ENCODE data around the gene MAST4. TPM values are rescaled to one million over a fixed set of nuclear protein-coding genes. Genes with fewer than 3 reads are reported as not detected.

MAST4 gene
- total RNA-seq, 1 donor from 2014 or later = 10.4 TPM

DNA sequence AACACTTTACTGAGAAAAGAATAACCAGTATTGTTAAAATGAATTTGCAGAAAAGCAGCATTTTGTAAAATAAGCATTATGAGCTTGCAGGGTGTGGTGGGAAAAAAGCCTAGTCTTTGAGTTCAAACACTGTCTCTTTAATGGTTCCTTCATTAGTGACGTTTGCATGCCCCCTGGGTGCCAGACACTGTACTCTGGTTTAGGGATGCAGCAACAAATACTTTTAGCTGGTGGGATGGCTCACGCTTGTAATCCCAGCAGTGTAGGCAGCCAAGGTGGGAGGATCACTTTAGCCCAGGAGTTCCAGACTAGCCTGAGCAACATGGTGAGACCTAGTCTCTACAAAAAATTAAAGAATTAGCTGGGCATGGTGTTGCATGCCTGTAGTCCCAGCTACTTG, 62.3 kb downstream of the MAST4 start:
- Histone ChIP-seq H3K27ac (ENCODE audit: low read depth, low read length) (no peak overlapping the region), H3K9me3 (ENCODE audit: control insufficient read depth in 3 of 3, low read length in 3 of 3) (no peaks in the 10 kb centered on the region), H3K4me3 (ENCODE audit: low read length in 3 of 3) (no peak overlapping the region), H3K36me3 (ENCODE audit: control insufficient read depth in 3 of 3, insufficient read depth in 3 of 3, low read length in 3 of 3) (no peaks in the 10 kb centered on the region), H3K4me1 (ENCODE audit: control insufficient read depth in 3 of 3, insufficient read depth in 3 of 3, low read length in 3 of 3) (peaks cover 0 to 6% (median 0%) of the 10 kb centered on the region in 3 donors), H3K9ac (ENCODE audit: low read depth in 1 of 3, low read length in 3 of 3) (no peak overlapping the region), H3K27me3 (ENCODE audit: control insufficient read depth in 3 of 3, insufficient read depth in 3 of 3, low read length in 3 of 3) (no peaks in the 10 kb centered on the region)

DNA sequence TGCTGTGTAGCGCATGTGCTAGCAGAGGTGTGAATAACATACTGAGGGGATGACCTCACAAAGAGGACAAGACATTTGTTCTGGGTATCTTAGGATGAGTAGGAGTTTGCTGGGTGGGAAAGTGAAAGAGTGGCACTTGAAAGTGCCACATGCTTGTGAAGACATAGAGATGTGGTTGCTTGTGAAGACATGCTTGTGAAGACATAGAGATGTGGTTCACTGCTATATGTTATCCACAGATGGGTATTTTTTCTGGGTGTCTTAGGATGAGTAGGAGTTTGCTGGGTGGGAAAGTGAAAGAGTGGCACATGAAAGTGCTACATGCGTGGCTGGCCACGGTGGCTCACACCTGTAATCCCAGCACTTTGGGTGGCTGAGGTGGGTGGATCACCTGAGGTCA, 63.6 kb downstream of the MAST4 start:
- Histone ChIP-seq H3K9ac (ENCODE audit: low read depth in 1 of 3, low read length in 3 of 3) (no peak overlapping the region), H3K36me3 (ENCODE audit: control insufficient read depth in 3 of 3, insufficient read depth in 3 of 3, low read length in 3 of 3) (no peaks in the 10 kb centered on the region), H3K4me1 (ENCODE audit: control insufficient read depth in 3 of 3, insufficient read depth in 3 of 3, low read length in 3 of 3) (peaks cover 0 to 6% (median 0%) of the 10 kb centered on the region in 3 donors), H3K9me3 (ENCODE audit: control insufficient read depth in 3 of 3, low read length in 3 of 3) (no peaks in the 10 kb centered on the region), H3K27me3 (ENCODE audit: control insufficient read depth in 3 of 3, insufficient read depth in 3 of 3, low read length in 3 of 3) (no peaks in the 10 kb centered on the region), H3K4me3 (ENCODE audit: low read length in 3 of 3) (no peak overlapping the region), H3K27ac (ENCODE audit: low read depth, low read length) (no peak overlapping the region)

- Histone ChIP-seq H3K27ac (ENCODE audit: low read depth, low read length) (no peak overlapping the region), H3K9ac (ENCODE audit: low read depth in 1 of 3, low read length in 3 of 3) (no peak overlapping the region), H3K4me3 (ENCODE audit: low read length in 3 of 3) (no peak overlapping the region), H3K36me3 (ENCODE audit: control insufficient read depth in 3 of 3, insufficient read depth in 3 of 3, low read length in 3 of 3) (no peaks in the 10 kb centered on the region), H3K27me3 (ENCODE audit: control insufficient read depth in 3 of 3, insufficient read depth in 3 of 3, low read length in 3 of 3) (no peaks in the 10 kb centered on the region), H3K4me1 (ENCODE audit: control insufficient read depth in 3 of 3, insufficient read depth in 3 of 3, low read length in 3 of 3) (peaks cover 0 to 6% (median 0%) of the 10 kb centered on the region in 3 donors), H3K9me3 (ENCODE audit: control insufficient read depth in 3 of 3, low read length in 3 of 3) (no peaks in the 10 kb centered on the region)
Observed at GRCh38 chr5:66660396-66660795, 64.2 kb downstream of the MAST4 start.

- Histone ChIP-seq H3K27me3 (ENCODE audit: control insufficient read depth in 3 of 3, insufficient read depth in 3 of 3, low read length in 3 of 3) (no peaks in the 10 kb centered on the region), H3K4me1 (ENCODE audit: control insufficient read depth in 3 of 3, insufficient read depth in 3 of 3, low read length in 3 of 3) (peaks cover 0 to 6% (median 0%) of the 10 kb centered on the region in 3 donors), H3K36me3 (ENCODE audit: control insufficient read depth in 3 of 3, insufficient read depth in 3 of 3, low read length in 3 of 3) (no peaks in the 10 kb centered on the region), H3K9me3 (ENCODE audit: control insufficient read depth in 3 of 3, low read length in 3 of 3) (no peaks in the 10 kb centered on the region), H3K27ac (ENCODE audit: low read depth, low read length) (no peak overlapping the region), H3K9ac (ENCODE audit: low read depth in 1 of 3, low read length in 3 of 3) (no peak overlapping the region), H3K4me3 (ENCODE audit: low read length in 3 of 3) (no peak overlapping the region)
Observed at GRCh38 chr5:66661149-66661548, 65.0 kb downstream of the MAST4 start.

DNA sequence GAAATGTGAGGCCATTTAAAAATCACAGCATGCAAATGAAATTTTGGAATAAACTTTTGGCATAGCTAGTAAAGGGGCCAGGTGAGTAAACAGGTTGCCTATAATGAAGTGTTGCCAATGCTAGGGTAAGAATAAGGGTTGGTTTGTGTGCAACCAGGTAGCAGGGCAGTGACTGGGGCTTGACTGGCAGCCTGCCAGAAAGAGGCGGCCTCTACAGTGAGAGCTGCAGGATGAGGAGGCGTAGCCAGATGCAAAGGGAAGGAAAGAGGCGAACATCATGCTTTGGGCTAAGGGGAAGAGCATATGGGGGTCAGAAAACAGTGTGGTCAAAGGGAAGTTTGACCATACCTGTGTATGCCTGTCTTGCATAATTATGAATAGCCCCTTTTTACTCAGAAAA, 70.6 kb downstream of the MAST4 start:
- Histone ChIP-seq H3K4me3 (ENCODE audit: low read length in 3 of 3) (no peak overlapping the region), H3K9me3 (ENCODE audit: control insufficient read depth in 3 of 3, low read length in 3 of 3) (no peaks in the 10 kb centered on the region), H3K36me3 (ENCODE audit: control insufficient read depth in 3 of 3, insufficient read depth in 3 of 3, low read length in 3 of 3) (no peaks in the 10 kb centered on the region), H3K9ac (ENCODE audit: low read depth in 1 of 3, low read length in 3 of 3) (no peak overlapping the region), H3K27ac (ENCODE audit: low read depth, low read length) (no peak overlapping the region), H3K27me3 (ENCODE audit: control insufficient read depth in 3 of 3, insufficient read depth in 3 of 3, low read length in 3 of 3) (peaks cover 0 to 3% (median 0%) of the 10 kb centered on the region in 3 donors), H3K4me1 (ENCODE audit: control insufficient read depth in 3 of 3, insufficient read depth in 3 of 3, low read length in 3 of 3) (no peaks in the 10 kb centered on the region)

- Histone ChIP-seq H3K9me3 (ENCODE audit: control insufficient read depth in 3 of 3, low read length in 3 of 3) (no peaks in the 10 kb centered on the region), H3K27ac (ENCODE audit: low read depth, low read length) (no peak overlapping the region), H3K4me3 (ENCODE audit: low read length in 3 of 3) (no peak overlapping the region), H3K4me1 (ENCODE audit: control insufficient read depth in 3 of 3, insufficient read depth in 3 of 3, low read length in 3 of 3) (no peaks in the 10 kb centered on the region), H3K36me3 (ENCODE audit: control insufficient read depth in 3 of 3, insufficient read depth in 3 of 3, low read length in 3 of 3) (no peaks in the 10 kb centered on the region), H3K9ac (ENCODE audit: low read depth in 1 of 3, low read length in 3 of 3) (no peak overlapping the region), H3K27me3 (ENCODE audit: control insufficient read depth in 3 of 3, insufficient read depth in 3 of 3, low read length in 3 of 3) (peaks cover 0 to 3% (median 0%) of the 10 kb centered on the region in 3 donors)
Observed at GRCh38 chr5:66669086-66669861, 73.1 kb downstream of the MAST4 start.

GRCh38 chr5:66669862-66670195, 73.6 kb downstream of the MAST4 start:
- Histone ChIP-seq H3K4me3 (ENCODE audit: low read length in 3 of 3) (no peak overlapping the region), H3K27ac (ENCODE audit: low read depth, low read length) (no peak overlapping the region), H3K9me3 (ENCODE audit: control insufficient read depth in 3 of 3, low read length in 3 of 3) (no peaks in the 10 kb centered on the region), H3K9ac (ENCODE audit: low read depth in 1 of 3, low read length in 3 of 3) (no peak overlapping the region), H3K27me3 (ENCODE audit: control insufficient read depth in 3 of 3, insufficient read depth in 3 of 3, low read length in 3 of 3) (peaks cover 0 to 4% (median 0%) of the 10 kb centered on the region in 3 donors), H3K4me1 (ENCODE audit: control insufficient read depth in 3 of 3, insufficient read depth in 3 of 3, low read length in 3 of 3) (no peaks in the 10 kb centered on the region), H3K36me3 (ENCODE audit: control insufficient read depth in 3 of 3, insufficient read depth in 3 of 3, low read length in 3 of 3) (no peaks in the 10 kb centered on the region)

DNA sequence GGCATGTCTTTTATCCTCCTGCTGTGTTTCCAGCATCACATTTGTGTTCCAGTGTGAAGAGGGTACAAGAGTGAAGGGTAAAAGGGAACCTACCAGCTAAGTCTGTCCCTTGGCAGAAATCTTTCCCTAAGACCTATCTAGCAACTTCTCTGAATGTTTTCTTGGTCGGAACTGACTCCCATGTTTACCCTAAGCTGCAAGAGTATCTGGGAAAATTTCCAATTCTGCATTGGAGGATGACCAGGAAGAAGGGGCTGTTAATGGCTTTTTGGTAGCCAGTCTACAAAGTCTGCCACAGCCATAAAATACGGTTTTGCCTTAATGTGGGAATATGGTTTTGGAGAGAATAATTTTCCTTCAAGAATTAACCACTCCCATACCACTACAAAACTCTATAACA, 75.1 kb downstream of the MAST4 start:
- H3K36me3 ChIP-seq (ENCODE audit: control insufficient read depth in 3 of 3, insufficient read depth in 3 of 3, low read length in 3 of 3) = no peaks in the 10 kb centered on the region
- no peak overlapping the region for H3K4me3 ChIP-seq (ENCODE audit: low read length in 3 of 3)
- H3K27me3 ChIP-seq (ENCODE audit: control insufficient read depth in 3 of 3, insufficient read depth in 3 of 3, low read length in 3 of 3) = peaks cover 0 to 5% (median 0%) of the 10 kb centered on the region in 3 donors
- no peaks in the 10 kb centered on the region for H3K9me3 ChIP-seq (ENCODE audit: control insufficient read depth in 3 of 3, low read length in 3 of 3)
- no peaks in the 10 kb centered on the region for H3K4me1 ChIP-seq (ENCODE audit: control insufficient read depth in 3 of 3, insufficient read depth in 3 of 3, low read length in 3 of 3)
- no peak overlapping the region for H3K27ac ChIP-seq (ENCODE audit: low read depth, low read length)
- H3K9ac ChIP-seq (ENCODE audit: low read depth in 1 of 3, low read length in 3 of 3) = no peak overlapping the region

GRCh38 chr5:66674802-66675201, 78.6 kb downstream of the MAST4 start:
- Histone ChIP-seq H3K4me3 (ENCODE audit: low read length in 3 of 3) (no peak overlapping the region), H3K9ac (ENCODE audit: low read depth in 1 of 3, low read length in 3 of 3) (no peak overlapping the region), H3K27me3 (ENCODE audit: control insufficient read depth in 3 of 3, insufficient read depth in 3 of 3, low read length in 3 of 3) (peaks cover 0 to 2% (median 0%) of the 10 kb centered on the region in 3 donors), H3K36me3 (ENCODE audit: control insufficient read depth in 3 of 3, insufficient read depth in 3 of 3, low read length in 3 of 3) (no peaks in the 10 kb centered on the region), H3K27ac (ENCODE audit: low read depth, low read length) (no peak overlapping the region), H3K9me3 (ENCODE audit: control insufficient read depth in 3 of 3, low read length in 3 of 3) (no peaks in the 10 kb centered on the region), H3K4me1 (ENCODE audit: control insufficient read depth in 3 of 3, insufficient read depth in 3 of 3, low read length in 3 of 3) (no peaks in the 10 kb centered on the region)

DNA sequence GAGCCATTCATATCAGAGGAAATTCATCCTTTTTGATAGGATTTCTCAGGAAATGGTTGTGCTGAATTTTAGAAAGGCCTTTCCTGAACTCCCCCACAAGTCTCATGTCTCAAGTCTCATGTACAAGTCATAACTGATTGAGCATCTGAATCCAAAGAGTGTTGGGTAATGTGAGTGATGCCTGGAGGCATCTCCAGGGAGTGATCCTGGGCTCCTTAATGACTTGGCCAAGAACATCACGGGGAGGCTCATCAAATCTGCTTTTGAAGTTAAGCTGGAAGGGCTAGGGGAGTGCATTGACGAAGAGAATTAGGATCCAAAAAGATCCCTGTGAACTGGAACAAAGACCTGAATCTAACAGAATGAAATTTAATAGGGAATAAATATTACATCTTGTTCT, 79.2 kb downstream of the MAST4 start:
- no peak overlapping the region for H3K27ac ChIP-seq (ENCODE audit: low read depth, low read length)
- no peaks in the 10 kb centered on the region for H3K9me3 ChIP-seq (ENCODE audit: control insufficient read depth in 3 of 3, low read length in 3 of 3)
- H3K4me3 ChIP-seq (ENCODE audit: low read length in 3 of 3) = no peak overlapping the region
- no peaks in the 10 kb centered on the region for H3K4me1 ChIP-seq (ENCODE audit: control insufficient read depth in 3 of 3, insufficient read depth in 3 of 3, low read length in 3 of 3)
- peaks cover 0 to 2% (median 0%) of the 10 kb centered on the region in 3 donors for H3K27me3 ChIP-seq (ENCODE audit: control insufficient read depth in 3 of 3, insufficient read depth in 3 of 3, low read length in 3 of 3)
- no peaks in the 10 kb centered on the region for H3K36me3 ChIP-seq (ENCODE audit: control insufficient read depth in 3 of 3, insufficient read depth in 3 of 3, low read length in 3 of 3)
- no peak overlapping the region for H3K9ac ChIP-seq (ENCODE audit: low read depth in 1 of 3, low read length in 3 of 3)
